HG02840 (cell line): ENCODE results near the gene PHLDA3.
"Not testable (repeated sequence)": the region's sequence is repeated elsewhere in the genome, so short reads cannot be mapped to it uniquely, and the experiment has no call there.

ENCODE experiments used
- ATAC-seq: cut with Tn5 transposase; IDR thresholded peaks from one replicate; pipeline ENCODE4 v1.9.1; 2021; ENCODE audit warnings: mild to moderate bottlenecking, moderate library complexity, moderate number of reproducible peaks; ENCODE audit not compliant: unreplicated experiment, low FRiP score

The PHLDA3 gene

GRCh38 chr1:201488830-201489589 lies 20.0 kb upstream of the PHLDA3 start:
- ATAC-seq = no peak

GRCh38 chr1:201487742-201488141 lies 18.8 kb upstream of the PHLDA3 start:
- no peak for ATAC-seq

GRCh38 chr1:201486187-201486586 lies 17.2 kb upstream of the PHLDA3 start:
- ATAC-seq = no peak

- no peak for ATAC-seq
These were observed 16.3 kb upstream of the PHLDA3 start for GRCh38 chr1:201485184-201485774.

- no peak for ATAC-seq
These were observed 14.5 kb upstream of the PHLDA3 start for GRCh38 chr1:201483373-201483949.

- peak; percentile 45 for ATAC-seq
These were observed 13.8 kb upstream of the PHLDA3 start for GRCh38 chr1:201482755-201483154.

GRCh38 chr1:201481761-201482493 lies 12.9 kb upstream of the PHLDA3 start:
- peak; percentile 66 for ATAC-seq

GRCh38 chr1:201481004-201481380 lies 12.0 kb upstream of the PHLDA3 start:
- no peak for ATAC-seq

GRCh38 chr1:201480231-201481003 lies 11.4 kb upstream of the PHLDA3 start:
- ATAC-seq = peak; percentile 34

- no peak for ATAC-seq
These were observed 10.3 kb upstream of the PHLDA3 start for GRCh38 chr1:201479201-201479730.

GRCh38 chr1:201478666-201479065 lies 9.7 kb upstream of the PHLDA3 start:
- ATAC-seq = not testable (repeated sequence)

GRCh38 chr1:201476670-201477344 lies 7.8 kb upstream of the PHLDA3 start:
- no peak for ATAC-seq

GRCh38 chr1:201475915-201476669 lies 7.1 kb upstream of the PHLDA3 start:
- ATAC-seq = no peak

- no peak for ATAC-seq
These were observed 6.1 kb upstream of the PHLDA3 start for GRCh38 chr1:201475130-201475529.

GRCh38 chr1:201473296-201473695 lies 4.3 kb upstream of the PHLDA3 start:
- ATAC-seq = no peak

GRCh38 chr1:201472321-201472720 lies 3.3 kb upstream of the PHLDA3 start:
- ATAC-seq = not testable (repeated sequence)

GRCh38 chr1:201471772-201472171 lies 2.8 kb upstream of the PHLDA3 start:
- no peak for ATAC-seq

- no peak for ATAC-seq
These were observed 1.6 kb upstream of the PHLDA3 start for GRCh38 chr1:201470581-201470980.

- no peak for ATAC-seq
These were observed 672 bp upstream of the PHLDA3 start for GRCh38 chr1:201469645-201470074.
